ENCODE results near the gene PPFIA2. TPM values are rescaled to one million over a fixed set of nuclear protein-coding genes. Genes with fewer than 3 reads are reported as not detected.

Gene PPFIA2
- total and polyA plus RNA-seq, 10 of the 15 experiments (the other 5 are each of a cell fraction or from before 2014, with no cell fraction given): 0.06 to 0.39 (median 0.18) TPM; not detected in 6

GRCh38 chr12:81314903-81315531, 444.1 kb downstream of the PPFIA2 start:
- Histone ChIP-seq H3K36me3 (ENCODE audit: control insufficient read depth in 2 of 2, insufficient read depth in 2 of 2, low read length in 1 of 2) (no peaks in the 10 kb centered on the region), H3K9me3 (replicated peaks; ENCODE audit: control insufficient read depth, insufficient read depth, low read length) (no peaks in the 10 kb centered on the region), H3K4me2 (ENCODE audit: control insufficient read depth, insufficient read depth) (no peak overlapping the region), H2AFZ (ENCODE audit: control insufficient read depth, low read depth, low read length) (no peak overlapping the region), H3K27ac (ENCODE audit: control insufficient read depth, insufficient read depth) (no peak overlapping the region), H3K4me1 (ENCODE audit: control insufficient read depth, insufficient read depth, low read length) (no peaks in the 10 kb centered on the region), H3K79me2 (ENCODE audit: control insufficient read depth, insufficient read depth, low read length) (no peaks in the 10 kb centered on the region), H4K20me1 (ENCODE audit: control insufficient read depth, insufficient read depth) (no peaks in the 10 kb centered on the region), H3K4me3 (no peak overlapping the region), H3K27me3 (replicated peaks in 1 of 2; ENCODE audit: control insufficient read depth in 2 of 2, insufficient read depth in 2 of 2, low read length in 1 of 2) (no peaks in the 10 kb centered on the region), H3K9ac (ENCODE audit: control insufficient read depth, insufficient read depth, low read length) (no peak overlapping the region)
- BruUV-seq (replicated peaks): no TSS peak
- ChIA-PET RAD21 (ENCODE audit: unreplicated experiment) (no interaction called here), POLR2A (no interaction called here), SMC1A (ENCODE audit: uncharacterized antibody, unreplicated experiment) (no interaction called here), CTCF (no interaction called here)
- in situ Hi-C loops (cut with MboI) (no loop called here), intact Hi-C loops (cut with micrococcal nuclease; ENCODE audit: unreplicated experiment) (no loop called here)
- DNase-seq (ENCODE audit: low read depth, low spot score): no peak
- no peak for ATAC-seq
- 0% methylated on average over 2 of the region's 2 CpGs for WGBS (ENCODE audit: insufficient coverage, insufficient replicate concordance, low lambda C conversion rate, missing lambda C conversion rate)
- FAIRE-seq: no peak
- no peak for TF ChIP-seq FOXK2 (IDR thresholded peaks at IDR 0.05)
- TF ChIP-seq, protein P1, sequence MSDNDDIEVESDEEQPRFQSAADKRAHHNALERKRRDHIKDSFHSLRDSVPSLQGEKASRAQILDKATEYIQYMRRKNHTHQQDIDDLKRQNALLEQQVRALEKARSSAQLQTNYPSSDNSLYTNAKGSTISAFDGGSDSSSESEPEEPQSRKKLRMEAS (IDR thresholded peaks at IDR 0.05; ENCODE audit: low read depth, low read length): no peak
- TF ChIP-seq ELK1 (IDR thresholded peaks at IDR 0.05; ENCODE audit: low read depth, low read length): no peak
- TF ChIP-seq SMARCA5 (IDR thresholded peaks at IDR 0.05): no peak
- TF ChIP-seq BCL11A (IDR thresholded peaks at IDR 0.05; ENCODE audit: low read depth, low read length): no peak
- TF ChIP-seq JUNB (IDR thresholded peaks at IDR 0.05): no peak
- TF ChIP-seq POU2F2 (IDR thresholded peaks at IDR 0.05; ENCODE audit: borderline replicate concordance, low read depth, low read length): no peak
- no peak for TF ChIP-seq BRCA1 (IDR thresholded peaks at IDR 0.05; ENCODE audit: low read depth, low read length)
- TF ChIP-seq YBX1 (IDR thresholded peaks at IDR 0.05): no peak
- TF ChIP-seq IKZF2 (IDR thresholded peaks at IDR 0.05): no peak
- no peak for TF ChIP-seq ETV6 (conservative IDR thresholded peaks at IDR 0.05 in 1 of 2, IDR thresholded peaks at IDR 0.05 in 1 of 2; ENCODE audit: borderline replicate concordance in 1 of 2, low read depth in 1 of 2)
- TF ChIP-seq ZBTB4 (CRISPR knock-in tag; IDR thresholded peaks at IDR 0.05): no peak
- no peak for TF ChIP-seq POLR2A (IDR thresholded peaks at IDR 0.05; ENCODE audit: low read depth, low read length)
- no peak for TF ChIP-seq CTCF (IDR thresholded peaks at IDR 0.05 in 2 of 3, conservative IDR thresholded peaks at IDR 0.05 in 1 of 3; ENCODE audit: control insufficient read depth in 2 of 3, extremely low read depth in 1 of 3, insufficient read depth in 1 of 3, low read depth in 3 of 3, low read length in 3 of 3)
- no peak for TF ChIP-seq ZNF622 (IDR thresholded peaks at IDR 0.05)
- no peak for TF ChIP-seq EGR1 (IDR thresholded peaks at IDR 0.05; ENCODE audit: borderline replicate concordance in 1 of 2, low read depth in 2 of 2, low read length in 2 of 2)
- TF ChIP-seq NFYA (IDR thresholded peaks at IDR 0.05; ENCODE audit: borderline replicate concordance, low read depth, low read length): no peak

All from GM12878 (cell line).